ENCODE results near the gene TMEM120A. TPM values are rescaled to one million over a fixed set of nuclear protein-coding genes. Genes with fewer than 3 reads are reported as not detected.

Gene TMEM120A
- total and polyA plus RNA-seq, 9 donors: 44.4 to 170 (median 102) TPM

- Histone ChIP-seq H3K27ac (no peak overlapping the region), H3K36me3 (no peaks in the 10 kb centered on the region), H3K4me1 (ENCODE audit: insufficient read depth) (peaks cover 6% of the 10 kb centered on the region), H3K4me3 (no peak overlapping the region), H3K27me3 (no peaks in the 10 kb centered on the region), H3K9me3 (no peaks in the 10 kb centered on the region)
- 83 to 90% (median 86%) methylated on average over 5 of the region's 5 CpGs for WGBS, 3 donors
- TF ChIP-seq CTCF (IDR thresholded peaks at IDR 0.05) (no peak), EP300 (IDR thresholded peaks at IDR 0.05) (no peak), POLR2A (IDR thresholded peaks at IDR 0.05) (no peak)
- intact Hi-C loops (cut with DNase I): no loop called here
- DNase-seq: no peak
These were observed 42.9 kb downstream of the TMEM120A start for GRCh38 chr7:75951506-75951905.

- no peaks in the 10 kb centered on the region for H3K27me3 ChIP-seq
- H3K36me3 ChIP-seq: no peaks in the 10 kb centered on the region
- no peak overlapping the region for H3K27ac ChIP-seq
- intact Hi-C loops (cut with DNase I): no loop called here
- TF ChIP-seq CTCF (IDR thresholded peaks at IDR 0.05): no peak
- no peak for TF ChIP-seq POLR2A (IDR thresholded peaks at IDR 0.05)
- no peak for TF ChIP-seq EP300 (IDR thresholded peaks at IDR 0.05)
- 85 to 92% (median 85%) methylated on average over 15 of the region's 15 CpGs for WGBS, 3 donors
- DNase-seq: no peak
- H3K4me3 ChIP-seq: no peak overlapping the region
- peaks cover 6% of the 10 kb centered on the region for H3K4me1 ChIP-seq (ENCODE audit: insufficient read depth)
- no peaks in the 10 kb centered on the region for H3K9me3 ChIP-seq
These were observed 44.2 kb downstream of the TMEM120A start for GRCh38 chr7:75950111-75950681.

- no peaks in the 10 kb centered on the region for H3K36me3 ChIP-seq
- TF ChIP-seq EP300 (IDR thresholded peaks at IDR 0.05): no peak
- TF ChIP-seq CTCF (IDR thresholded peaks at IDR 0.05): no peak
- TF ChIP-seq POLR2A (IDR thresholded peaks at IDR 0.05): no peak
- peaks cover 6% of the 10 kb centered on the region for H3K4me1 ChIP-seq (ENCODE audit: insufficient read depth)
- H3K9me3 ChIP-seq: no peaks in the 10 kb centered on the region
- intact Hi-C loops (cut with DNase I): no loop called here
- no peak overlapping the region for H3K27ac ChIP-seq
- DNase-seq: no peak
- WGBS, 3 donors: 67 to 73% (median 69%) methylated on average over 9 of the region's 9 CpGs
- no peak overlapping the region for H3K4me3 ChIP-seq
- H3K27me3 ChIP-seq: no peaks in the 10 kb centered on the region
These were observed 46.2 kb downstream of the TMEM120A start for GRCh38 chr7:75948179-75948578.

GRCh38 chr7:75946207-75946855 lies 48.1 kb downstream of the TMEM120A start:
- WGBS, 3 donors: 82 to 84% (median 83%) methylated on average over 8 of the region's 8 CpGs
- no peak for TF ChIP-seq EP300 (IDR thresholded peaks at IDR 0.05)
- TF ChIP-seq CTCF (IDR thresholded peaks at IDR 0.05): no peak
- H3K4me1 ChIP-seq (ENCODE audit: insufficient read depth): peaks cover 5% of the 10 kb centered on the region
- no peak overlapping the region for H3K27ac ChIP-seq
- intact Hi-C loops (cut with DNase I): no loop called here
- H3K4me3 ChIP-seq: no peak overlapping the region
- DNase-seq: no peak
- no peaks in the 10 kb centered on the region for H3K9me3 ChIP-seq
- no peaks in the 10 kb centered on the region for H3K36me3 ChIP-seq
- H3K27me3 ChIP-seq: no peaks in the 10 kb centered on the region

Measured in ovary (tissue), 9 donors.